Gastrocnemius medialis (tissue), 4 donors: ENCODE measurements around the gene TSPY8.
"Not testable (repeated sequence)": the region's sequence is repeated elsewhere in the genome, so short reads cannot be mapped to it uniquely, and the experiment has no call there.

ENCODE experiments used
- POLR2A ChIP-seq, 2 donors: fragments of 450-650 bp; IDR thresholded peaks; one replicate each; pipeline ENCODE4 v1.6.1; 2017; ENCODE audit warnings: antibody characterized with exemption in 2 of 2, mild to moderate bottlenecking in 2 of 2, moderate library complexity in 2 of 2
- TF ChIP-seq, protein P1 (sequence below), 5 experiments: fragments of 450-650 bp in 3 of 5; fragments of 200-600 bp in 2 of 5; sonication (generic) in 2 of 5; IDR thresholded peaks in 4 of 5; conservative IDR thresholded peaks in 1 of 5; 1 replicate in 4 of 5; 2 replicates in 1 of 5; pipeline ENCODE4 v1.5.1; 2016 to 2019; ENCODE audit warnings: antibody characterized with exemption in 5 of 5, mild to moderate bottlenecking in 3 of 5, moderate library complexity in 3 of 5

DNA sequence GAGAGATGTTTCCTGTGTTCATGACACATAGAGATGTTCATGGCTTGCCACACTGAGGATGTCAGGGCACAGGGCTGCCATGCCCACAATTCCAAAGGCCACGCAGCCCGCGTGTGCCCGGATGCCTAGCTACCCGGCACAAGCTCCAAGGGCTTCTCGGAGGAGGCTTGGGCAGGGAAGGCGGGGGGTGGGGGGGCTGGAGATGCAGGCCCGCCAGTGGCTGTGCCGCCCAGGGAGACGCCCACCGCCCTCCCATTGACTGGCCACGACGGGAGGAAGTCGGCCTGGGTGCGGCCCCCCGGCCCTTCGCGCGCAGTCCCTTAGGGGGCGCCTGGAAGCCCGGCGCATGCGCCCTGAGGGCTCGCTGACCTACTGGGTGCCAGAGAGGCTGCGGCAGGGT is at the start of gene TSPY8:
- TF ChIP-seq, protein P1, sequence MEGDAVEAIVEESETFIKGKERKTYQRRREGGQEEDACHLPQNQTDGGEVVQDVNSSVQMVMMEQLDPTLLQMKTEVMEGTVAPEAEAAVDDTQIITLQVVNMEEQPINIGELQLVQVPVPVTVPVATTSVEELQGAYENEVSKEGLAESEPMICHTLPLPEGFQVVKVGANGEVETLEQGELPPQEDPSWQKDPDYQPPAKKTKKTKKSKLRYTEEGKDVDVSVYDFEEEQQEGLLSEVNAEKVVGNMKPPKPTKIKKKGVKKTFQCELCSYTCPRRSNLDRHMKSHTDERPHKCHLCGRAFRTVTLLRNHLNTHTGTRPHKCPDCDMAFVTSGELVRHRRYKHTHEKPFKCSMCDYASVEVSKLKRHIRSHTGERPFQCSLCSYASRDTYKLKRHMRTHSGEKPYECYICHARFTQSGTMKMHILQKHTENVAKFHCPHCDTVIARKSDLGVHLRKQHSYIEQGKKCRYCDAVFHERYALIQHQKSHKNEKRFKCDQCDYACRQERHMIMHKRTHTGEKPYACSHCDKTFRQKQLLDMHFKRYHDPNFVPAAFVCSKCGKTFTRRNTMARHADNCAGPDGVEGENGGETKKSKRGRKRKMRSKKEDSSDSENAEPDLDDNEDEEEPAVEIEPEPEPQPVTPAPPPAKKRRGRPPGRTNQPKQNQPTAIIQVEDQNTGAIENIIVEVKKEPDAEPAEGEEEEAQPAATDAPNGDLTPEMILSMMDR (IDR thresholded peaks at IDR 0.05 in 4 of 5, conservative IDR thresholded peaks at IDR 0.05 in 1 of 5), result not testable (repeated sequence)
- TF ChIP-seq POLR2A (IDR thresholded peaks at IDR 0.05), result not testable (repeated sequence)
